ENCODE measurements around the gene MAGOH. TPM values are rescaled to one million over a fixed set of nuclear protein-coding genes. Genes with fewer than 3 reads are reported as not detected.

Gene MAGOH
- polyA plus RNA-seq, 3 donors: 22.9 to 70.8 (median 69.2) TPM

GRCh38 chr1:53196017-53196484 lies 42.3 kb downstream of the MAGOH start:
- Histone ChIP-seq H3K36me3 (replicated peaks in 1 of 2; ENCODE audit: control insufficient read depth in 1 of 2, insufficient read depth in 2 of 2, low read length in 2 of 2) (peaks cover 6% of the 10 kb centered on the region in 2 donors), H3K79me2 (ENCODE audit: insufficient read depth, low read length) (peaks cover 28% of the 10 kb centered on the region), H3K27me3 (ENCODE audit: control insufficient read depth in 2 of 2, insufficient read depth in 2 of 2, low read length in 2 of 2) (no peaks in the 10 kb centered on the region), H3K4me2 (replicated peaks; ENCODE audit: extremely low read depth, low read length, poor library complexity, severe bottlenecking) (peak overlapping the region; percentile 97), H2AFZ (ENCODE audit: insufficient read depth, low read depth, low read length, poor library complexity, severe bottlenecking) (peak overlapping the region; percentile 85), H3K9me3 (replicated peaks in 1 of 2; ENCODE audit: control insufficient read depth in 1 of 2, insufficient read depth in 1 of 2, low read length in 2 of 2) (no peaks in the 10 kb centered on the region), H3K9ac (ENCODE audit: insufficient read depth, low read length, poor library complexity, severe bottlenecking) (peak overlapping the region; percentile 99), H4K20me1 (ENCODE audit: insufficient read depth, low read length) (no peaks in the 10 kb centered on the region), H3K27ac (ENCODE audit: low read depth in 1 of 2, low read length in 2 of 2) (peak overlapping the region in 1 of 2 donors; percentile 96), H3K4me1 (ENCODE audit: control insufficient read depth in 1 of 2, insufficient read depth in 2 of 2, low read length in 2 of 2) (peaks cover 21 to 26% of the 10 kb centered on the region in 2 donors), H3K4me3 (replicated peaks in 1 of 3; ENCODE audit: low read depth in 2 of 3, low read length in 3 of 3) (peak overlapping the region; percentile 87 to 96 (median 94))
- Mint-ChIP-seq H3K36me3 (peaks cover 6 to 14% of the 10 kb centered on the region in 2 donors), H3K9me3 (peaks cover 0 to 8% (median 2%) of the 10 kb centered on the region in 7 donors), H3K27ac (peak overlapping the region; percentile 84 to 96 (median 90)), H3K27me3 (ENCODE audit: low read depth in 3 of 3) (peaks cover 0 to 2% (median 0%) of the 10 kb centered on the region in 3 donors), H3K4me1 (peaks cover 24% of the 10 kb centered on the region), H3K4me3 (peak overlapping the region; percentile 78 to 88)
- TF ChIP-seq CTCF (IDR thresholded peaks at IDR 0.05): no peak
- WGBS (ENCODE audit: insufficient coverage): 68% methylated on average over 5 of the region's 9 CpGs
- intact Hi-C loops (cut with micrococcal nuclease): no loop called here
- no peak for DNase-seq

GRCh38 chr1:53195246-53196016 lies 42.9 kb downstream of the MAGOH start:
- H3K4me3 ChIP-seq (replicated peaks in 1 of 3; ENCODE audit: low read depth in 2 of 3, low read length in 3 of 3): peak overlapping the region in 1 of 3 experiments; percentile 94
- H3K9me3 ChIP-seq (replicated peaks in 1 of 2; ENCODE audit: control insufficient read depth in 1 of 2, insufficient read depth in 1 of 2, low read length in 2 of 2): no peaks in the 10 kb centered on the region
- H2AFZ ChIP-seq (ENCODE audit: insufficient read depth, low read depth, low read length, poor library complexity, severe bottlenecking): peak overlapping the region; percentile 85
- H3K79me2 ChIP-seq (ENCODE audit: insufficient read depth, low read length): peaks cover 28% of the 10 kb centered on the region
- H3K36me3 Mint-ChIP-seq: peaks cover under 1 to 9% of the 10 kb centered on the region in 2 donors
- no peak for DNase-seq
- H3K4me2 ChIP-seq (replicated peaks; ENCODE audit: extremely low read depth, low read length, poor library complexity, severe bottlenecking): peak overlapping the region; percentile 97
- H3K4me1 ChIP-seq (ENCODE audit: control insufficient read depth in 1 of 2, insufficient read depth in 2 of 2, low read length in 2 of 2): peaks cover 21 to 26% of the 10 kb centered on the region in 2 donors
- peaks cover 0 to under 1% of the 10 kb centered on the region in 2 donors for H3K36me3 ChIP-seq (replicated peaks in 1 of 2; ENCODE audit: control insufficient read depth in 1 of 2, insufficient read depth in 2 of 2, low read length in 2 of 2)
- H3K9ac ChIP-seq (ENCODE audit: insufficient read depth, low read length, poor library complexity, severe bottlenecking): no peak overlapping the region
- H3K27me3 ChIP-seq (ENCODE audit: control insufficient read depth in 2 of 2, insufficient read depth in 2 of 2, low read length in 2 of 2): no peaks in the 10 kb centered on the region
- peak overlapping the region in 4 of 7 donors; percentile 3 to 35 (median 6) for H3K27ac Mint-ChIP-seq
- no peak for TF ChIP-seq CTCF (IDR thresholded peaks at IDR 0.05)
- H3K4me3 Mint-ChIP-seq: peak overlapping the region in 1 of 2 donors; percentile 78
- H3K27me3 Mint-ChIP-seq (ENCODE audit: low read depth in 3 of 3): peaks cover 0 to 2% (median 0%) of the 10 kb centered on the region in 3 donors
- H3K27ac ChIP-seq (ENCODE audit: low read depth in 1 of 2, low read length in 2 of 2): no peak overlapping the region
- H3K4me1 Mint-ChIP-seq: peaks cover 24% of the 10 kb centered on the region
- 87% methylated on average over 5 of the region's 11 CpGs for WGBS (ENCODE audit: insufficient coverage)
- intact Hi-C loops (cut with micrococcal nuclease): no loop called here
- peaks cover 0 to 8% (median 2%) of the 10 kb centered on the region in 7 donors for H3K9me3 Mint-ChIP-seq
- H4K20me1 ChIP-seq (ENCODE audit: insufficient read depth, low read length): no peaks in the 10 kb centered on the region
